HepG2 (cell line): ENCODE data around the gene INO80E. TPM values are rescaled to one million over a fixed set of nuclear protein-coding genes. Genes with fewer than 3 reads are reported as not detected.

ENCODE experiments used
- ASH2L ChIP-seq: fragments of 300-600, 200-600 bp; sonication (generic); IDR thresholded peaks from 2 replicates; pipeline ENCODE4 v1.7.0; 2017; ENCODE audit warnings: low read depth, mild to moderate bottlenecking, moderate library complexity, mixed read lengths, low read length; ENCODE audit not compliant: insufficient read length
- CBFB ChIP-seq: sonication (generic); formaldehyde crosslinking; IDR thresholded peaks from 2 replicates; pipeline ENCODE4 v1.4.0; 2020; ENCODE audit warnings: missing genetic modification reagents
- HNF4G ChIP-seq, 2 experiments: sonication (generic) in 1 of 2; formaldehyde crosslinking in 1 of 2; IDR thresholded peaks; 2 replicates each; pipeline versions ENCODE4 v1.4.0 to v1.6.1; 2011 to 2020; ENCODE audit warnings: borderline replicate concordance in 2 of 2, low read depth in 2 of 2, mild to moderate bottlenecking in 2 of 2, low read length in 1 of 2, missing genetic modification reagents in 1 of 2, moderate library complexity in 1 of 2
- KDM5A ChIP-seq: fragments of 200-600 bp; sonication (generic); IDR thresholded peaks from 2 replicates; pipeline ENCODE4 v1.7.0; 2018; ENCODE audit warnings: antibody characterized with exemption, mild to moderate bottlenecking, low read length, borderline replicate concordance
- MAFF ChIP-seq: IDR thresholded peaks from 2 replicates; pipeline ENCODE4 v1.6.1; 2011; ENCODE audit warnings: low read depth, low read length, improper control_type of control experiment
- MAFG ChIP-seq: sonication (generic); formaldehyde crosslinking; IDR thresholded peaks from 2 replicates; pipeline ENCODE4 v1.5.1; 2020; ENCODE audit warnings: mild to moderate bottlenecking, missing genetic modification reagents
- RFX1 ChIP-seq: fragments of 450-650 bp; IDR thresholded peaks from 2 replicates; pipeline ENCODE4 v1.6.1; 2017
- RORA ChIP-seq: sonication (generic); formaldehyde crosslinking; IDR thresholded peaks from 2 replicates; pipeline ENCODE4 v1.5.0; 2020; ENCODE audit warnings: mild to moderate bottlenecking, missing genetic modification reagents, moderate library complexity
- SIX4 ChIP-seq: sonication (generic); formaldehyde crosslinking; IDR thresholded peaks from 2 replicates; pipeline ENCODE4 v1.4.0; 2020; ENCODE audit warnings: missing genetic modification reagents
- ZC3H13 ChIP-seq: sonication (generic); formaldehyde crosslinking; IDR thresholded peaks from 2 replicates; pipeline ENCODE4 v1.8.1; 2023; ENCODE audit warnings: mild to moderate bottlenecking, missing genetic modification reagents, moderate library complexity
- ZC3H4 ChIP-seq: sonication (generic); formaldehyde crosslinking; IDR thresholded peaks from 2 replicates; pipeline ENCODE4 v1.4.0; 2020; ENCODE audit warnings: missing genetic modification reagents, borderline replicate concordance
- ZNF484 ChIP-seq: sonication (generic); formaldehyde crosslinking; IDR thresholded peaks from 2 replicates; pipeline ENCODE4 v1.5.1; 2020; ENCODE audit warnings: mild to moderate bottlenecking, low read depth, missing genetic modification reagents, borderline replicate concordance
- ZNF530 ChIP-seq: sonication (generic); formaldehyde crosslinking; IDR thresholded peaks from 2 replicates; pipeline ENCODE4 v1.5.0; 2020; ENCODE audit warnings: low read depth, mild to moderate bottlenecking, missing genetic modification reagents
- polyA plus RNA-seq, 8 experiments: library from polyadenylated mRNA; depleted of rRNA in 3 of 8; stranded (reverse) in 7 of 8; unstranded in 1 of 8; fragments of >200 nt; fragmentation: Illumina TruSeq in 4 of 8; extraction: Trizol in 4 of 8; gene quantifications; 2 replicates each; pipeline versions ENCODE4 v1.2.1 to v1.2.3, GENCODE V29; 2011 to 2016; ENCODE audit warnings: low read depth in 4 of 8, missing spikeins in 1 of 8, mixed read lengths in 1 of 8; ENCODE audit not compliant: insufficient read depth in 1 of 8
- total RNA-seq, 5 experiments: library from RNA; depleted of rRNA; stranded (reverse); fragments of >200 nt; fragmentation: Illumina TruSeq; extraction: Trizol; gene quantifications; 2 replicates each; pipeline ENCODE4 v1.2.3, GENCODE V29; 2016; ENCODE audit warnings: low read depth in 1 of 5
- TF ChIP-seq, protein P1 (sequence below): IDR thresholded peaks from 2 replicates; pipeline ENCODE4 v1.6.1; 2016; ENCODE audit warnings: low read depth
- TF ChIP-seq, protein P2 (sequence below): sonication (generic); formaldehyde crosslinking; IDR thresholded peaks from 2 replicates; pipeline ENCODE4 v1.4.0; 2020; ENCODE audit warnings: missing genetic modification reagents, borderline replicate concordance
- TF ChIP-seq, protein P3 (sequence below): sonication (generic); formaldehyde crosslinking; IDR thresholded peaks from 2 replicates; pipeline ENCODE4 v1.4.0; 2020; ENCODE audit warnings: missing genetic modification reagents
- TF ChIP-seq, protein P4 (sequence below): sonication (generic); formaldehyde crosslinking; IDR thresholded peaks from 2 replicates; pipeline ENCODE4 v1.8.1; 2023; ENCODE audit warnings: mild to moderate bottlenecking, missing genetic modification reagents
- TF ChIP-seq, protein P5 (sequence below): IDR thresholded peaks from 2 replicates; pipeline ENCODE4 v1.6.1; 2018; ENCODE audit warnings: missing genetic modification reagents, mild to moderate bottlenecking, missing compliant biosample characterization

Gene INO80E
- total and polyA plus RNA-seq, 2 of the 13 experiments (the other 11 are each of a cell fraction or from before 2014, with no cell fraction given) = 25.8 to 45.6 TPM

DNA sequence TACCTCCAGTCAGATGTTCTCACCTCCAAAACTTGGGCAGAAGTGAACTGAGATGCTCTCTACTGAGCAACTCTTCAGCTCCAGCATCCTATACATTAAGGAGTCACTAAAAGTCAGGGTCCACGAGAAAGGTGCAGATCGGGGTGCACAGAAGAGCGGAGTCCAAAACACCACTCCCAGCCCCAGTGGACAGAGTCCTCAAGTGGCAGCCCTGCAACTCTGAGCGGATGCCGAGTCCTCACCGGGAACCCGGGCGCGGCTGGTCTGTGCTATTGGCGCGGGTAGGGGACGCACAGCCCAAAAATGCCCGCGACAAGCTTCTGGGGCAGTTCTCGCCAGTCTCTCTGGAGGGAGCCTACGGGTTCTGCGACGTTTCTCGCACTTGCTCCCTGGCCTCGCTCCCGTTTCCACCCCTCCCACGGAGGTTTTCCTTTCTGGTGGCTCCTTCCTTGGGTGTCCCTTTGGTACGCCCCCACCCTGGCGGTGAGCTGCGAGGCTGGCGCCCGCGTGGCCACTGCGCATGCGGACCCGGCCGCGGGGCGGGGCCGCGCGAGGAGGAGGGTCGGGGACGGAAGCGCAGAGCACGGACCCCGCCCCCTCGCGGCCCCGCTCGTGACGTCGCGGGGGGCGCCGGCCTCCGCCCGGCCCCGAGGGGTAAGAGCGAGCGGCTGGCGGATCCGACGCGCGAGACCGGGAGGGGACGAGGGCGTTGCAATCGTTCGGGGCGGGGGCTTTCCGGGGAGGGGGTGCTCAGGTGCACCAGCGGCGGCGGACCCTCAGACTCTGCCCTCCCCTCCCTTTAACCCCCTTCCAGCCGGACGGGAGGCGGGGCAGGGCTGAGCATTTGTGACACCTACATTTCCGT lies 34.3 kb upstream of the INO80E start, which contains the start of gene TMEM219 (continued):
- TF ChIP-seq, protein P1, sequence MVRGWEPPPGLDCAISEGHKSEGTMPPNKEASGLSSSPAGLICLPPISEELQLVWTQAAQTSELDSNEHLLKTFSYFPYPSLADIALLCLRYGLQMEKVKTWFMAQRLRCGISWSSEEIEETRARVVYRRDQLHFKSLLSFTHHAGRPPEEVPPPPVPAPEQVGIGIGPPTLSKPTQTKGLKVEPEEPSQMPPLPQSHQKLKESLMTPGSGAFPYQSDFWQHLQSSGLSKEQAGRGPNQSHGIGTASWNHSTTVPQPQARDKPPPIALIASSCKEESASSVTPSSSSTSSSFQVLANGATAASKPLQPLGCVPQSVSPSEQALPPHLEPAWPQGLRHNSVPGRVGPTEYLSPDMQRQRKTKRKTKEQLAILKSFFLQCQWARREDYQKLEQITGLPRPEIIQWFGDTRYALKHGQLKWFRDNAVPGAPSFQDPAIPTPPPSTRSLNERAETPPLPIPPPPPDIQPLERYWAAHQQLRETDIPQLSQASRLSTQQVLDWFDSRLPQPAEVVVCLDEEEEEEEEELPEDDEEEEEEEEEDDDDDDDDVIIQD (CRISPR knock-in tag) = no peak
- TF ChIP-seq SIX4 (CRISPR knock-in tag) (no peak), CBFB (no peak), KDM5A (no peak; the same call in 1 of the 2 replicates), ZNF484 (CRISPR knock-in tag) (0 out of 2 replicates have a peak, but pooled peaks have one; percentile 44), MAFF (no peak), HNF4G (IDR thresholded peaks at IDR 0.05; ENCODE audit: borderline replicate concordance, low read depth, low read length) (peak; percentile 44; the same call in 1 of the 2 replicates), HNF4G (CRISPR knock-in tag; IDR thresholded peaks at IDR 0.05; ENCODE audit: borderline replicate concordance, low read depth) (no peak; the same call in 1 of the 2 replicates), ASH2L (peak; percentile 67), RORA (no peak), ZC3H13 (CRISPR knock-in tag) (no peak), ZC3H4 (CRISPR knock-in tag) (no peak), MAFG (CRISPR knock-in tag) (no peak), RFX1 (no peak), ZNF530 (no peak)
- TF ChIP-seq, protein P2, sequence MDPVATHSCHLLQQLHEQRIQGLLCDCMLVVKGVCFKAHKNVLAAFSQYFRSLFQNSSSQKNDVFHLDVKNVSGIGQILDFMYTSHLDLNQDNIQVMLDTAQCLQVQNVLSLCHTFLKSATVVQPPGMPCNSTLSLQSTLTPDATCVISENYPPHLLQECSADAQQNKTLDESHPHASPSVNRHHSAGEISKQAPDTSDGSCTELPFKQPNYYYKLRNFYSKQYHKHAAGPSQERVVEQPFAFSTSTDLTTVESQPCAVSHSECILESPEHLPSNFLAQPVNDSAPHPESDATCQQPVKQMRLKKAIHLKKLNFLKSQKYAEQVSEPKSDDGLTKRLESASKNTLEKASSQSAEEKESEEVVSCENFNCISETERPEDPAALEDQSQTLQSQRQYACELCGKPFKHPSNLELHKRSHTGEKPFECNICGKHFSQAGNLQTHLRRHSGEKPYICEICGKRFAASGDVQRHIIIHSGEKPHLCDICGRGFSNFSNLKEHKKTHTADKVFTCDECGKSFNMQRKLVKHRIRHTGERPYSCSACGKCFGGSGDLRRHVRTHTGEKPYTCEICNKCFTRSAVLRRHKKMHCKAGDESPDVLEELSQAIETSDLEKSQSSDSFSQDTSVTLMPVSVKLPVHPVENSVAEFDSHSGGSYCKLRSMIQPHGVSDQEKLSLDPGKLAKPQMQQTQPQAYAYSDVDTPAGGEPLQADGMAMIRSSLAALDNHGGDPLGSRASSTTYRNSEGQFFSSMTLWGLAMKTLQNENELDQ (CRISPR knock-in tag) = no peak
- TF ChIP-seq, protein P3, sequence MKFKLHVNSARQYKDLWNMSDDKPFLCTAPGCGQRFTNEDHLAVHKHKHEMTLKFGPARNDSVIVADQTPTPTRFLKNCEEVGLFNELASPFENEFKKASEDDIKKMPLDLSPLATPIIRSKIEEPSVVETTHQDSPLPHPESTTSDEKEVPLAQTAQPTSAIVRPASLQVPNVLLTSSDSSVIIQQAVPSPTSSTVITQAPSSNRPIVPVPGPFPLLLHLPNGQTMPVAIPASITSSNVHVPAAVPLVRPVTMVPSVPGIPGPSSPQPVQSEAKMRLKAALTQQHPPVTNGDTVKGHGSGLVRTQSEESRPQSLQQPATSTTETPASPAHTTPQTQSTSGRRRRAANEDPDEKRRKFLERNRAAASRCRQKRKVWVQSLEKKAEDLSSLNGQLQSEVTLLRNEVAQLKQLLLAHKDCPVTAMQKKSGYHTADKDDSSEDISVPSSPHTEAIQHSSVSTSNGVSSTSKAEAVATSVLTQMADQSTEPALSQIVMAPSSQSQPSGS (CRISPR knock-in tag) = no peak
- TF ChIP-seq, protein P4, sequence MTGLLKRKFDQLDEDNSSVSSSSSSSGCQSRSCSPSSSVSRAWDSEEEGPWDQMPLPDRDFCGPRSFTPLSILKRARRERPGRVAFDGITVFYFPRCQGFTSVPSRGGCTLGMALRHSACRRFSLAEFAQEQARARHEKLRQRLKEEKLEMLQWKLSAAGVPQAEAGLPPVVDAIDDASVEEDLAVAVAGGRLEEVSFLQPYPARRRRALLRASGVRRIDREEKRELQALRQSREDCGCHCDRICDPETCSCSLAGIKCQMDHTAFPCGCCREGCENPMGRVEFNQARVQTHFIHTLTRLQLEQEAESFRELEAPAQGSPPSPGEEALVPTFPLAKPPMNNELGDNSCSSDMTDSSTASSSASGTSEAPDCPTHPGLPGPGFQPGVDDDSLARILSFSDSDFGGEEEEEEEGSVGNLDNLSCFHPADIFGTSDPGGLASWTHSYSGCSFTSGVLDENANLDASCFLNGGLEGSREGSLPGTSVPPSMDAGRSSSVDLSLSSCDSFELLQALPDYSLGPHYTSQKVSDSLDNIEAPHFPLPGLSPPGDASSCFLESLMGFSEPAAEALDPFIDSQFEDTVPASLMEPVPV = peak; percentile 86; the same call in 1 of the 2 replicates
- TF ChIP-seq, protein P5, sequence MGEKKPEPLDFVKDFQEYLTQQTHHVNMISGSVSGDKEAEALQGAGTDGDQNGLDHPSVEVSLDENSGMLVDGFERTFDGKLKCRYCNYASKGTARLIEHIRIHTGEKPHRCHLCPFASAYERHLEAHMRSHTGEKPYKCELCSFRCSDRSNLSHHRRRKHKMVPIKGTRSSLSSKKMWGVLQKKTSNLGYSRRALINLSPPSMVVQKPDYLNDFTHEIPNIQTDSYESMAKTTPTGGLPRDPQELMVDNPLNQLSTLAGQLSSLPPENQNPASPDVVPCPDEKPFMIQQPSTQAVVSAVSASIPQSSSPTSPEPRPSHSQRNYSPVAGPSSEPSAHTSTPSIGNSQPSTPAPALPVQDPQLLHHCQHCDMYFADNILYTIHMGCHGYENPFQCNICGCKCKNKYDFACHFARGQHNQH (CRISPR knock-in tag) = peak; percentile 92
